Measurements from ENCODE around the gene SELP.
A peak's percentile ranks its signal among the peaks of the same experiment; 100 is the strongest.

Gene SELP

DNA sequence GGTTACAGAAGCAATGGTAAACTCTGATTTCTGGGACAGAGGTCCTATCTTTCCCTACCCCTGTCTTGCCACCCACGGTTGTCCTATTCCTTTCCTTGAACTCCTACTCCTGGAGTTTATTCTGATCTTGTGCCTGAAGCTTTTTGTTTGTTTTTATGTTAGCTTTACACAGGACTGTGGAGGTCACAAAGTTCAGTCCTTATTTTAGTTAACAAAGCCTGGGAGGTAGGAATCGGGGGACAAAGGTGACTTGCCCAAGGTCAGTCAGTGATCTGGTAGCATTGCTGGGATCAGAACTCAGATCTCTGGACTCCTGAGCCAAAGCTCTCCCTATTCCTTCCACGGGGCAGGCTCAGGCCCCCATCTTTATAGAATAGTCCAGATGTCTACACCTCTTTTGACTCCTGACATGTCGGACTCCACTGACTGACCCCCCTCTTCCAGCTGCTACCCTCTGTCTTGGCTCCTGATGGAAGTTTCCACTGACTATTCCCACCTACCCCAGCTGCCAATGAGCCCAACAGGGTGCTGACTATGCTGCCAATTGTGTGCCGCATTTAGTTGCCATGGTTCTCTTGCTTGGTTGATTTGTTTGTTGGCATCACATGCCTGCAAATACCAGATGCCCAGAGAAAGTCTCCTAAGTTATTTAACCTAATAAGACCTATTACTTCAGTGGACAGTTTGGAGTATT lies 53.5 kb downstream of the SELP start:
- no peak for DNase-seq (ENCODE audit: low read depth)

DNA sequence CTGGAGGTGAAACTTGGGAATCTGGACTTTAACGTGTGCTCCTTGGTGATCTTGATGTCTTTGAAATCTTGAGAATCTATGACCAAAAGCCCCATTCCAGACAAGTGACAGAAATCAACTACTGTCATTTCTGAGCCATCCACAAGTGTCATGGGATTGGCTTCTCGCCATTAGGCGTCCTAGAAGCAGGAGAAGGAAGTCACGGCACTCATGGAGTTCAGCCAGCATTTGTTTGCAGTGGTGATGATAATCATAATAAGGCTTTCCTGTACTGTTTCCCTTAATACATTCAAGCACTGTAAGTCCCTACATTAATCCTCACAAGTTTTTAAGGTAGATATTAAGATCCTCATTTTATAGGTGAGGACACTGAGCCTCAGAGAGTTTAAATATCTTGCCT lies 55.6 kb downstream of the SELP start:
- no peak for DNase-seq (ENCODE audit: low read depth)

DNA sequence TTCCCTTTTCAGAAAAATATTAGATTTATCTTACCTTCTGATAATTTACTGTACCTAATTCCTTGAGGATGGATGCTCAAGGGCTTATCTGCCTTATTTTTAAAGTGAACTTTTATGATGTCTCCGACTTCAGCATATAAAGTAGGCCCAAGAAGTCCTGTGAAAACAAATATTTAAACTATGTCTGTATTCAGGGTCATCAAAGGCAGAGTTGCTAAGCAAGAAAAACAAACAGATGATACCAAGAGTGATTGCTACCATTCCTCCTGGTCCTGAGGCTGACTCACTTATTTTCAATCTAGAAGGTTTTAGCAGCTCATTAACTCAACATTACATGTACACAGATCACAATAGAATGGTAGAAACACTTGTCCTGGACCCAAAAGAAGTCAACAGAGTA lies 57.7 kb downstream of the SELP start:
- DNase-seq (ENCODE audit: low read depth): no peak

DNA sequence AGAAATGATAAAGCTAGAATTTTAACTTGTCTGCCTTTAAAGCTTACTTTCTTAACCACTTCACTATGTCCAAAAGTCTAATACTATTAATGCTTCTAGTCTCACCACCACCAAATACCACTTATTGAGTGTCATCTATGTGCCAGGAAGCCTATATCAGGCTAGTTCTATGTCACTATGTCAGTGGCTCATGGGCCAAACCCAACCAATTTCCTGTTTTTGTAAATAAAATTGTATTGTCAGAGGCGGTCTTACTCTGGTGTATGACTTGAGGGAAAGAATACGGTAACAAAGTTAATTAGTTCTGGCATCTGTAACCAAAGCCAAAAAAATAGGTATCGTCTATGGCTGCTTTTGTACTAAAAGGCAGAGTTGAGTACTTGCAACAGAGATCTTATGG lies 58.5 kb downstream of the SELP start:
- no peak for DNase-seq (ENCODE audit: low read depth)

DNA sequence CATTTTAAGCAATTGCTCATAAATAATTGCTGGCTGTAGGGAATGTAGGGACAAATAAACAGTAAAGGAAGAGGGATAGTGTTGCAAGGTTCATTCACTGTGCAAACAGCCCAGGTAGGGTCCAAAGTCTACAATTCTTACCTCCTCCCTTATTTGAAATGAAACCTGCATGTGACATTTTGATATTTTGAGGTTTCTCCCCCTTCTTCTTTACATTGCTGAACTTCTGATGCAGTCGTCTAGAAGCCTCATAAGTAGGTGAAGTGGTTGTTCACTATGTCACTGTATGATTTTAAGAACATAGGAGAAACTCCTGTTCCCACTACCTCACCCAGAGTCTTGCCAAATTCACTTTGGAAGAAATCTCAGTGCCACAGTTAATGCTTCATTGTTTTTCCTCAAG lies 59.8 kb downstream of the SELP start:
- no peak for DNase-seq (ENCODE audit: low read depth)

DNA sequence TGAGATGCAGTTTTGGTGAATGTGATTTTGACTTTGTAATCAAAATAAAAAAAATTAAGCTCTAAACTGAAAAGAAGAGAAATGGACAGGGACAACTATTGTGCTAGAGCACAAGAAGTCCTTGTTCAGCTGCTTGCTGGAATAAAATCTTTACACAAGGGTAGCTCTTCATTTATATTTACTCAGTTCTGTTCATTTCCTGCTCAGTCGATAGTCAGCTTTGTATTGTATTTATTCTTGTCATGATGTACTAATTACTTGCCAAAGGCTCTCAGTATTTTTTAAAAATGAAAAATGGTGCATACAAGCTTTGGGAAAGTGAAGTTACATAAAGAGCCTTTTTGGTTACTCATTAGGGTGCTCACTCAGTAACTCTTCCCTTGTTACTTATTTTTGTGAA lies 61.4 kb downstream of the SELP start:
- DNase-seq (ENCODE audit: low read depth): no peak

DNA sequence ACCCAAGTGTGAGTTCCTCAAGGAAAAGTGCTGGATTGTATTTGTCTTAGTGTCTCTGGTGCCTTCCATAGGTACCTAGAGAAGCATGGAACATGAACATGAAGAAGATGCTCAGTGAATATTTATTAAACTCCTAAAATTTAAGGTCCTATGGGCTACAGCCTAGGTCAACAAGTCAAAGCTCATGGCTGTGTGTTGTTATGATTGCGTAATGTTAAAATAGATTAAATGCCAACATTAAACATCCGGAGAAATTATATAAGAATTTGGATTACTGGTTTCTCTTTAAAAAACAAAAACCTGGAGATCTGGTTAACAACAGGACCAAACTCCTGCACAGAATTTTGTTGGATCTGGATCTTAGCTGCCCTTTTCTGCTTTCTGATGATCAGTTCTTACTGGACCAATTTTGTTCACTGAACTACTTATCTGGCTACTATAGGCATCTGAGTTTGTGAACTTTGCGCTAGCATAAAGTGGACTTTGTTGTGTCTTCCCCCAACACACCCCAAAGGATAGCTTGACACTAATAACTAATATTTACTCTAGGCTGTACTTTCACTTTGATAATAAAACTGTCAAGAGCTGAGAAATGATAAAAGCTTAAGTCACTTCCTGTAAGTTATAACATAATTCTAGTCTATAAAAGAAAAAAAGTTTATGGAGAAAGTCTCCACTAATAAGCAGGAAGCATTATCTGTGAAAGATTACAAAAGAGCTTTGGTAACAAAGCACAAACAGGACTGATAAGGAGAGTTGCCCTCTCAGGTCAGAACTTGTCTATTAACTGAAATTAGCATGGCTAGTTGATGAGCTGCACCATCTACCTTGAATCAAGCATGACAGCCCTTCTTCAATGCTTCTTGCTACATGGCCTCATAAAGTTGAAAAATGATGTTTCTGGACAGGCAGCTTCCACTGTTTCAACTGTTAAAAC lies 64.3 kb downstream of the SELP start:
- no peak for DNase-seq (ENCODE audit: low read depth)

DNA sequence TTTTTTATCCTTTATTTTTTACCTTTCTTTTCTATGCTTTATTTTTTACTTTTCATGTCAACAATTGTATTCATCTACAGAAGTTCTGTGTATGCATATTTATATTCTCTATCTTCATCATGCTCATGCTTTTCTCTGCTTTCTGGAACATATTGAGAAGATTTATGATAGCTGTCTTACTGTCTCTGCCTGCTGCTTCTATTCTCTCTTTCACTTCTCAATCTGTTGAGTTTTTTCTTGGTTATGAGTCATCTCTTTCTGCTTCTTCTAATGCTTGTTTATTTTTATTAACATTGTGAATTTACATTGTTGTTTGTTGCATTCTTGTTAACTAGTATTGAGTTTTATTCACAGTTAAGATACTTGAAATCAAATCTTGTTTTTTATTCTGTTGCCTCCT lies 66.3 kb downstream of the SELP start:
- DNase-seq (ENCODE audit: low read depth): no peak

DNA sequence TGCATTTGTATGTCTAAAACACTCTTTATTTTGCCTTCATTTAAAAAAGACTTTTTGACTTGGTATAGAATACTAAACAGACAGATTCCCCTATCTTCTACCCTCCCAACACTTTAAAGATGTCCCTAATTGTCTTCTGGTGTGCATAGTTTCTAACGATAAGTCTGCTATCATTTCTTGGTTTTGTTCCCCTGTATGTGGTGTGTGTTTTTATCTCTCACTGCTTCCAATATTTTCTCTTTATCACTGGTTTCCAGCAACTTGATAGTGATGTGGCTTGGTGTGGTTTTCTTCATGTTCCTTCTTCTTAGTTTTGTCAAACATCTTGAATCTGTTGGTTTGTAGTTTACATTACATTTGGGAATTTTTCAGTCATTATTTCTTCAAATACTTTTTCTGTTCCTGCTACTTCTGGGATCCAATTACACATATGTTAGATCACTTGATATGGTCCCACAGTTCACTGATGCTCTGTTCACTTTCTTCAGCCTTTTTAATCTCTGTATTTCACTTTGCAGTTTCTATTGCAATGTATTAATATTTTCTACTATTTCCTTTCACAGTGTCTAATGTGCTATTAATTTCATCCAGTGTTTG lies 66.8 kb downstream of the SELP start:
- no peak for DNase-seq (ENCODE audit: low read depth)

DNA sequence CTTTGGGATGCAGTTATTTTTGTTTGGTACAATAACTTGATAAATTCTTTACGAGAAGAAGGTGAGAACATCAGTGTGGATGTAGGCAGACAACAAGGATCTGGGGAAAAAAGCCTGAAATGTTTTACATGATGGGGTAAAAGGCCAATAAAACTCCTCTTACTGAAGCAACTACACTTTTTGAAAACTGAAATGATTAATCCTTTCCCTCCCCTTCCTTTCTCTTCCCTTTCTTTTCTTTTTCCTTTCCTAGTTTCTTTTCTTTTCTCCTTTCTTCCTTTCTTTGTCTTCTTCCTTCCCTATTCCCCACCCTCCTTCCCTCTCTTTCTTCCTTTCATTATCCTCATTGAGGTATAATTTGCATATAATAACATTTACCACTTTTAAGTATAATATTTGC lies 68.2 kb downstream of the SELP start:
- no peak for DNase-seq (ENCODE audit: low read depth)

DNA sequence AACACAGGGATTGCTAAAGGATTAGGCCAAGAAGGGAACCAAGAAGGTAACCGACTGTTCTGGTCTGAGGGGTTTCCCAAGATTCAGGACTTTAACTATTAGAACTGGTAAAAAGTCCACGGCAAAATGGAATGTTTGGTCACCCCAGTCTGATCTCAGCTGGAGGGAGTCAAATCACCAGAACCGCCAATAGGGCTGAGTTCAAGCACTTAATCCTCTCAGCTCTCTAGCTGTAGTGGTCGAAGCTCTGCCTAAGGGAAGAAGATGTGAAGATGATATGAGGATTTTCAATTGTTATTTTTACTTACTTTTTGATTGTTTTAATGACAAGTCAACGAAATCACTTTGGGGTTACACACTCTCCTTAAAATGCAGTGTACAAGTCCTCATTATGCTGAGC lies 72.8 kb downstream of the SELP start:
- DNase-seq (ENCODE audit: low read depth): no peak

DNA sequence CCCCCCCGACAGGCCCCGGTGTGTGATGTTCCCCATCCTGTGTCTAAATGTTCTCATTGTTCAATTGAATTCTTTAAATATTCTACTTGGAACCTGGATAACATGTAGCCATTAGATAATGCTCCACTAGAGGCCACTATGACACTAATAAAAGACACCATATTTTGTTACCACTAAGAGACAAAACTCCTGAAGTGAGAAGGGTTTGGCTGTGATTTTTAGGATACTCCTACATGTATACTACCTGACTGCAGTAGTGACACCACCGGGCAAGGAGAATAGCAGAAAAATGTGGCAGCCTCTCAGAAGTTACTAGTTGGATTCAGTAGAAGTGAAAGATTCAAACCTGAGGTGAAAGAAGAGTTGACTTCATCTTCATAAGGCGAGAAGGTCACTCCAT lies 79.6 kb downstream of the SELP start:
- peak; percentile 24 for DNase-seq (ENCODE audit: low read depth)

DNA sequence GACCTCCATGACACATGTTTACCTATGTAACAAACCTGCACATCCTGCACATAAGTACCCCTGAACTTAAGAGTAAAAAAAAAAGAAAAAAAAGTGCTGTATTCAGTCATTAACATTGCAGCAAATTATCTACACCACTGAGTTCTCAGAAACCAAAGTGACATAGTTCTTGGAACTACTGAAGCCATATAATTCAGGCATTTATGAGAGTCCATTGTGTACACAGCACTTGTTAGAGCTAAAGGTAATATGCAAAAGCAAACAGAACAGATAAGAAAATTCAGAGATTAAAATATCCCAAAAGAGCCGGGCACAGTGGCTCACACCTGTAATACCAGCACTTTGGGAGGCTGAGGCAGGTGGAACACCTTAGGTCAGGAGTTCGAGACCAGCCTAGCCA lies 81.6 kb downstream of the SELP start:
- DNase-seq (ENCODE audit: low read depth): no peak

DNA sequence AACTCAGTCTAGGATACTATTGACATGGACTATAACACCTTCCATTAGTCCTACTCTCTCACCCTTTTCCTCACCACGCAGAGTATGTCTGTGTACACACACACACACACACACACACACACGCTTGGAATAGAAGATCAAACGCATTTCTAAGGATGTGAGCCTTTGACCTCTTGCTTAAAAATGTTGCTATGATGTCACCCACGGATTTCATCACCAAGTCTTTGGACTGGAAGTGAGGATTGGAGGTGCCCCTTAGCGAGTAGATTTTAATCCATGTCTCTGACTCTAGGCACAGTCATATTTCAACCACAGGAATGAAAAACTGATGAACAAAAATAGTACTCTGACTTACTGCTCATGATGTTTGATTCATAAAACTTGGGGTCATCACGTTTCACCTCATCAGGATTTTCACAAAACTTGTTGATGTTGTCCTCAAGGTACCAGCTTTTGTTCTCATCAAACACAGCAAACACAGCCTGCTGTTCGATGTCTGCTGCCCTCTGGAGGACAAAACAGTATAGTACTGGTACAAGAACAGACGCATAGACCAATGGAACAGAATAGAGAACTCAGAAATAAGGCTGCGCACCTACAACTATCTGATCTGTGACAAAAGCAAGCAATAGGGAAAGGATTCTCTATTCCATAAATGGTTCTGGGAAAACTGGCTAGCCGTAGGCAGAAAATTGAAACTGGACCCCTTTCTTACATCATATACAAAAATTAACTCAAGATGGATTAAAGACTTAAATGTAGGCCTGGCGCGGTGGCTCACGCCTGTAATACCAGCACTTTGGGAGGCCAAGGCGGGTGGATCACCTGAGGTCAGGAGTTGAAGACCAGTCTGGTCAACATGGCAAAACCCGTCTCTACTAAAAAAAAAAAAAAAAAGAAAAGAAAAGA lies 83.6 kb downstream of the SELP start:
- DNase-seq (ENCODE audit: low read depth): peak; percentile 73

DNA sequence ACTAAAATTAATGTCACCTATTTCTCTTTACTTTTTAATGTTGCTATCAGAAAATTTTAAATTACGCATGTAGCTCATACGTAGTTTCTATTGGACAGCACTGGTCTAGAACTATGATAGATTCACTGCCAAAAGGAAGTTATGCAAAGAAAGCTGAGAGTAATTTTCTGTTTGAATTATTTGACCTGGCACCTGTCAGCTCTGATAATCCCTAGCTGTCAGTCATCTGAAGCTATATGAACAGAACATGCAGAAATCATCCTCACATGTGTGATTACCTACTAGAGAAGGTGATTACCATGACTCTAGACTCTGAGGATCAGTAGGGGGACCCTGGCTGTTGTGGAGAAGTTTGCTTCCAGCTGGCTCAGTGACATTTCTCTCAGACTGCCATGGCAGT lies 84.5 kb downstream of the SELP start:
- DNase-seq (ENCODE audit: low read depth): no peak

DNA sequence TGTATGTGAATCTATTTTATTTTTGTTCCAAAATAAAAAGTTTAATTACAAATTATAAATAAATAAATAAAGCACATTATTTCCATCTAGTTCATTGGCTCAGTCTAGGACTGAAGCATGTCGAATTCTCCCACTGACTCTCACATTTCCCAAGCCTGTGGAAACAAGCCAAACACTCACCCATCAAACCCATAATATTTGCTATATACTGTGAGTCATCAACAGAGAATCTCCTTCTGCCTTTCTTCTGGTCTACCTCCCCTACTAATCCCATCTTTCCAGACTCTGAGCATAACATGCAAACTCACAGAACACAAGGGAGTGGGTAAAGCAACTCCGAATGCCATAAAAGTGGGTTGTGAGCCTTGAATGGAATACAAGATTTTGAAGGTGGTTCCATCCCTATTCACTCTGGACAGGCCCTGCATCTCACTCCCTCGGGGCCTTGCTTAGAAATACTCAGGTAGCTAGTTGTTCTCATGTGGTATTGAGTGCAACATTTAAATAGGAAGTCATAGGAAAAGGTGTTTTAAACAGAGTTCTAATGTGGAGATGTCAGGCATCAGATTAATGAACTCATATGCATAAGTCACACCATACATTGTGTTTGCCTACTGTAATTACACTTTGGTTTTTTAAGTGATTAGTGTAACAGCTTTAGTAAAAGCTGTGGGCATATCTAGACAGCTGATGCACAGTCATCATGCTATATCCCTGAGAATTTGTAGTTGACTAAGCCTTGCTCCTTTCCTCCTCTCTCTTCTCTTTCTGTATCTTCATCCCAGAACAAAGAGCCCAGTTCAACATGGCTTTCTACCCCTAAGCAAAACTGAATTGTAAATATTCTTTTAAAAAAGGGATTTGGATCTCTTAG lies 90.7 kb downstream of the SELP start:
- peak; percentile 46 for DNase-seq (ENCODE audit: low read depth)
